K562 (cell line): Measurements from ENCODE around the gene COMTD1. TPM values are rescaled to one million over a fixed set of nuclear protein-coding genes. Genes with fewer than 3 reads are reported as not detected.

Experiments used
- ATF7 ChIP-seq: fragments of 450-650 bp; IDR thresholded peaks from 2 replicates; pipeline ENCODE4 v1.7.1; 2014; ENCODE audit warnings: mild to moderate bottlenecking, moderate library complexity
- BHLHE40 ChIP-seq: IDR thresholded peaks from 2 replicates; pipeline ENCODE4 v1.6.1; 2011; ENCODE audit warnings: low read length, improper control_type of control experiment
- ETV5 ChIP-seq: sonication (generic); formaldehyde crosslinking; IDR thresholded peaks from 2 replicates; pipeline ENCODE4 v1.4.0; 2020; ENCODE audit warnings: low read depth, mild to moderate bottlenecking, missing genetic modification reagents
- EZH2 ChIP-seq: IDR thresholded peaks from 2 replicates; pipeline ENCODE4 v1.6.1; 2012; ENCODE audit warnings: low read depth, mild to moderate bottlenecking, inconsistent platforms, low read length, borderline replicate concordance
- FOS ChIP-seq: IDR thresholded peaks from 3 replicates; pipeline ENCODE4 v1.6.1; 2011; ENCODE audit not compliant: insufficient read length; ENCODE audit errors: extremely low read depth
- GTF3C2 ChIP-seq: IDR thresholded peaks from 3 replicates; pipeline ENCODE4 v1.6.1; 2011; ENCODE audit warnings: borderline replicate concordance, mild to moderate bottlenecking, moderate library complexity; ENCODE audit not compliant: insufficient read length; ENCODE audit errors: extremely low read depth
- KDM5B ChIP-seq: fragments of 200-600 bp; sonication (generic); IDR thresholded peaks from 2 replicates; pipeline ENCODE4 v1.6.1; 2012; ENCODE audit warnings: low read depth, mild to moderate bottlenecking, moderate library complexity, low read length, control low read depth, inconsistent platforms; ENCODE audit not compliant: insufficient replicate concordance
- MAZ ChIP-seq, 2 experiments: fragments of 450-650 bp in 1 of 2; sonication (generic) in 1 of 2; formaldehyde crosslinking; IDR thresholded peaks in 1 of 2; conservative IDR thresholded peaks in 1 of 2; 2 replicates each; pipeline versions ENCODE4 v1.4.0 to v1.5.0; 2020; ENCODE audit warnings: mild to moderate bottlenecking in 1 of 2, missing genetic modification reagents in 1 of 2
- NONO ChIP-seq, 2 experiments: fragments of 200-400 bp in 1 of 2; fragments of 450-650 bp in 1 of 2; formaldehyde crosslinking in 1 of 2; IDR thresholded peaks; 2 replicates each; pipeline ENCODE4 v1.6.1; 2017; ENCODE audit warnings: low read depth in 2 of 2, mild to moderate bottlenecking in 2 of 2, moderate library complexity in 2 of 2, low read length in 1 of 2
- RUNX1 ChIP-seq: sonication (generic); IDR thresholded peaks from 2 replicates; pipeline ENCODE4 v1.6.1; 2016; ENCODE audit warnings: antibody characterized with exemption, low read depth
- SMARCA4 ChIP-seq: fragments of 450-650 bp; IDR thresholded peaks from 2 replicates; pipeline ENCODE4 v1.6.1; 2016
- ZFP30 ChIP-seq: fragments of 250-450 bp; sonication (Bioruptor Pico); IDR thresholded peaks from 2 replicates; pipeline ENCODE4 v1.8.0; 2022; ENCODE audit warnings: moderate library complexity, mild to moderate bottlenecking, inconsistent platforms, borderline replicate concordance
- ZNF384 ChIP-seq: IDR thresholded peaks from 2 replicates; pipeline ENCODE4 v1.6.1; 2012; ENCODE audit warnings: low read depth, low read length, improper control_type of control experiment
- ZNF609 ChIP-seq: sonication (generic); formaldehyde crosslinking; IDR thresholded peaks from 2 replicates; pipeline ENCODE4 v1.8.1; 2023; ENCODE audit warnings: missing genetic modification reagents, mild to moderate bottlenecking, borderline replicate concordance
- polyA plus RNA-seq, 8 experiments: library from polyadenylated mRNA; depleted of rRNA in 4 of 8; stranded (reverse) in 5 of 8; unstranded in 3 of 8; fragments of >200 nt; fragmentation: Nextera tagmentation in 2 of 8; fragmentation: Illumina TruSeq in 1 of 8; extraction: Ambion mirVana in 2 of 8; extraction: Trizol in 1 of 8; gene quantifications; 2 replicates each; pipeline versions ENCODE4 v1.2.1 to v1.2.3, GENCODE V29; 2011 to 2014; ENCODE audit warnings: inconsistent platforms in 1 of 8, missing spikeins in 1 of 8
- total RNA-seq, 7 experiments: library from RNA; depleted of rRNA in 6 of 7; stranded (reverse); fragments of >200 nt in 6 of 7; fragmentation: Illumina TruSeq in 2 of 7; extraction: Trizol in 2 of 7; gene quantifications; 2 replicates each; pipeline versions ENCODE4 v1.2.1 to v1.2.3, GENCODE V29; 2011 to 2021; ENCODE audit warnings: low replicate concordance in 1 of 7

COMTD1 gene
- total and polyA plus RNA-seq, 9 of the 15 experiments (the other 6 are each of a cell fraction or from before 2014, with no cell fraction given), result 0.41 to 112 (median 13.7) TPM

- TF ChIP-seq EZH2 (no peak), KDM5B (peak; percentile 42), ATF7 (peak; percentile 54; the same call in 1 of the 2 replicates), ZNF609 (CRISPR knock-in tag) (0 out of 2 replicates have a peak, but pooled peaks have one; percentile 17), RUNX1 (peak; percentile 69; the same call in 1 of the 2 replicates), SMARCA4 (no peak), FOS (no peak), GTF3C2 (no peak), ETV5 (peak; percentile 62; the same call in 1 of the 2 replicates), ZNF384 (peak; percentile 69), ZFP30 (CRISPR knock-in tag) (no peak), MAZ (CRISPR knock-in tag; conservative IDR thresholded peaks at IDR 0.05 in 1 of 2, IDR thresholded peaks at IDR 0.05 in 1 of 2) (peak; percentile 91 to 95), BHLHE40 (peak; percentile 95), NONO (IDR thresholded peaks at IDR 0.05; ENCODE audit: low read depth in 2 of 2, low read length in 1 of 2) (peak in 1 of 2 experiments; percentile 70; a peak in 1 of 4 replicates)
Measured at GRCh38 chr10:75235375-75236177, at the start of gene COMTD1 (continued).
